22Rv1 (cell line): ENCODE data around the gene FAM120A.

ENCODE experiments used
- H3K27ac ChIP-seq: fragments of 450-650 bp; 2 replicates; pipeline ENCODE4 v1.5.1; 2017
- CTCF ChIP-seq: fragments of 450-650 bp; IDR thresholded peaks from 2 replicates; pipeline ENCODE4 v1.5.1; 2017; ENCODE audit warnings: mild to moderate bottlenecking
- ZFX ChIP-seq: fragments of 450-650 bp; IDR thresholded peaks from 2 replicates; pipeline ENCODE4 v1.6.1; 2017; ENCODE audit warnings: antibody characterized with exemption, borderline replicate concordance

The FAM120A gene

DNA sequence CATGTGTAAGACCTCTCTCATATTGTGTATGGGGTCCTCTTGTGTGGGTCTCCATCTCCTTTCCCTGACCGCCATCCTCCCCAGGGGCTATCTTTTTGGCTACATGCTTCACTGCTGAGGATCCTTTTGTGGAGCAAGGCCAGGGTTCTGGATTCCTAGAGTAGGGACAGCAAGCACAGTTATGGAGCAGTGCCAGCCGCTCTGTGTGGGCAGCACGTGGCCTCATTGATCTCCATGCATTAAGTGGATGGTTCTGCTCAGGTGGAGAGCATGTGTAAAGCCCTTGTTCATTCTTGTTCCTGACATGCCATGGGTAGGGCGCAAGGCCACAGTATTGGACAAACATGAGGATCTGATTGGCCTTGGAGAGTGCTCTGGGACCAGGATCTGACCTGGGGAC lies 133.8 kb downstream of the FAM120A start:
- no peak for TF ChIP-seq CTCF
- no peak for TF ChIP-seq ZFX
- no peak overlapping the region for H3K27ac ChIP-seq

GRCh38 chr9:93585695-93586094 lies 134.2 kb downstream of the FAM120A start:
- TF ChIP-seq CTCF (no peak), ZFX (no peak)
- H3K27ac ChIP-seq, result no peak overlapping the region

GRCh38 chr9:93586290-93587057 lies 135.0 kb downstream of the FAM120A start:
- H3K27ac ChIP-seq, result no peak overlapping the region
- TF ChIP-seq ZFX (no peak), CTCF (no peak)

GRCh38 chr9:93587284-93587650 lies 135.8 kb downstream of the FAM120A start:
- TF ChIP-seq ZFX, result no peak
- no peak overlapping the region for H3K27ac ChIP-seq

DNA sequence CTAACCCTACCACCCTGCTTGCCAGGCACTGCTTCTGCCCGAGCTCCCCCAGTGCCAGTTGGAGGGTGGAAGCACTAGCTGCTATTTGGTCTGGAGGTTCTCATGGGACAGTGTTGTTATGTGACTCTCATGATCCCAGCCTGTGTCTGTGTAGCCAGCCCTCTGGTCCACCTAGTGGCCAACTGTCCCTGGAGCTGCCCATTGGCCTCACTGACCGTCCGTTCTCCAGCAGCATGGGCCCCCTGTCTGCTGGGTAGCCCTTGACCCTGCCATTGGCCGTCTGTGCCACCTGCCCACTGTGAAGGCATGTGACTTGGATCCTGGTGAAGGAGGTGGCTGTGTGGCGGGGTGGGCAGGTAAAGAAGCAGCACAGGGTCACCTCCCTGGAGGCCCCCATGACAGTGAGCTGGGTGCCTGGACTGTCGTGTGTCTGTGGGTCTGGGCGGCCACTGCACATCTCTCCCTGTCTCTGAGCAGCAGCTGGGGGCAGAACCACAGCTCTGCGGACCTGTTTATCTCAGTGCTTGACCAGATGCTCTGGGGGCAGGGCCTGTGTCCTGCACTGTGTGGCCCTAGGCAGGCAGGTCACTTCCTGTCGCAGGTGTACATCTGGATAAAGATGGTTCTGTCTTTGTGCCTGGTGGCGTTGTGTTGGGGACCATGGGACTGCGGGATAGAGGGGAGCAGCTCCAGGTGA lies 136.3 kb downstream of the FAM120A start:
- TF ChIP-seq CTCF (no peak), ZFX (no peak)
- no peak overlapping the region for H3K27ac ChIP-seq

- TF ChIP-seq ZFX, result no peak
- TF ChIP-seq CTCF, result no peak
- H3K27ac ChIP-seq, result no peak overlapping the region
Observed at GRCh38 chr9:93588641-93589609, 137.4 kb downstream of the FAM120A start.

DNA sequence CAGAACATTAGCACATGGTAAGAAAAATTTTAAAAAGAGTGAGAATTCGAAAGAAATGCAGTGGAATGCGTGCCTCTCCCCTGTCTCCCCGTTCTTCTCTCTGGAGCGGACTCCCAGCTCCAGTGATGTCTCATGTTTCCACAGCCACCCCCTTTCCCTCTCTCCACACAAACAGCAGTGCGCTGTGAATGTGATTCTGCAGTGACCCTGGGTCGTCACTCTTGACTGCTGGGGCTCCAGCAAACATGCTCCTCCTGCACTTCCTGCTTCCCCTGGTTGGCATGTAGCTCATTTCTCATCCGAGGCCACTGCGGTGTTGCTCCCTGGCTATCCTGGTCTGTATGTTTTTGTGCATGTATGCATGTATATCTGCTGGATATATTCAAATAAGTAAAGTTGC lies 138.2 kb downstream of the FAM120A start:
- no peak overlapping the region for H3K27ac ChIP-seq
- no peak for TF ChIP-seq CTCF
- TF ChIP-seq ZFX, result no peak
